ENCODE results near the gene TECR.
"Not testable (repeated sequence)": the region's sequence is repeated elsewhere in the genome, so short reads cannot be mapped to it uniquely, and the experiment has no call there.

TECR gene

DNA sequence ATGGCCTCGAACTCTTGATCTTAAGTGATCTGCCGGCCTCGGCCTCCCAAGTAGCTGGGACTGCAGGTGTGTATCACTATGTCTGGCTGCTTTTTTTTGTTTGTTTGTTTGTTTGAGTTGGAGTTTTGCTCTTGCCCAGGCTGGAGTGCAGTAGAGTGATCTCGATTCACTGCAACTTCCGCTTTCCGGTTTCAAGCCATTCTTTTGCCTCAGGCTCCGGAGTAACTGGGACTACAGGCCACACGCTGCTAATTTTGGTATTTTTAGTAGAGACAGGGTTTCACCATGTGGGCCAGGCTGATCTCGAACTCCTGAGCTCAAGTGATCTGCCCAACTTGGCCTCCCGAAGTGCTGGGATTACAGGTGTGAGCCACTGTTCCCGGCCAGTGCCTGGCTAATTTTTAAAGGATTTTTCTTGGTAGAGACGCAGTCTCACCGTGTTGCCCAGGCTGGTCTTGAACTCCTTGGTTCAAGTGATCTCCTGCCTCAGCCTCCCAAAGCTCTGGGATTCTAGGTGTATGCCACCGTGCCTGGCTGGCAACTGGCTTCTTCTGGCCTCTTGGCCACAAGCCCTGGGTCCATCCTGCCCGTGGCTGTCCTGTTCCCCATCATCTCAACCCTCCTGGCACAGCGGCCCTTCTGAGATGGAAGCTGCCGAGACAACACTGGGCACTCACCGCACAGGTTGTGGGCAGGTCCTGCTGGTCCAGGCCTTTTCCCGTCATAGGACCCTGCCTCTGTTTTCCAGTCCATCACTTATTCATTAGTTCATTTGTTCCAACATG lies 11.5 kb downstream of the TECR start:
- TF ChIP-seq, protein P1, sequence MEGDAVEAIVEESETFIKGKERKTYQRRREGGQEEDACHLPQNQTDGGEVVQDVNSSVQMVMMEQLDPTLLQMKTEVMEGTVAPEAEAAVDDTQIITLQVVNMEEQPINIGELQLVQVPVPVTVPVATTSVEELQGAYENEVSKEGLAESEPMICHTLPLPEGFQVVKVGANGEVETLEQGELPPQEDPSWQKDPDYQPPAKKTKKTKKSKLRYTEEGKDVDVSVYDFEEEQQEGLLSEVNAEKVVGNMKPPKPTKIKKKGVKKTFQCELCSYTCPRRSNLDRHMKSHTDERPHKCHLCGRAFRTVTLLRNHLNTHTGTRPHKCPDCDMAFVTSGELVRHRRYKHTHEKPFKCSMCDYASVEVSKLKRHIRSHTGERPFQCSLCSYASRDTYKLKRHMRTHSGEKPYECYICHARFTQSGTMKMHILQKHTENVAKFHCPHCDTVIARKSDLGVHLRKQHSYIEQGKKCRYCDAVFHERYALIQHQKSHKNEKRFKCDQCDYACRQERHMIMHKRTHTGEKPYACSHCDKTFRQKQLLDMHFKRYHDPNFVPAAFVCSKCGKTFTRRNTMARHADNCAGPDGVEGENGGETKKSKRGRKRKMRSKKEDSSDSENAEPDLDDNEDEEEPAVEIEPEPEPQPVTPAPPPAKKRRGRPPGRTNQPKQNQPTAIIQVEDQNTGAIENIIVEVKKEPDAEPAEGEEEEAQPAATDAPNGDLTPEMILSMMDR (IDR thresholded peaks at IDR 0.05; ENCODE audit: low read depth, low read length, missing control alignments) = no peak
- DNase-seq (ENCODE audit: extremely low read depth, low read depth) = no peak
- no peak overlapping the region for H3K4me3 ChIP-seq (replicated peaks; ENCODE audit: low read depth, low read length)

DNA sequence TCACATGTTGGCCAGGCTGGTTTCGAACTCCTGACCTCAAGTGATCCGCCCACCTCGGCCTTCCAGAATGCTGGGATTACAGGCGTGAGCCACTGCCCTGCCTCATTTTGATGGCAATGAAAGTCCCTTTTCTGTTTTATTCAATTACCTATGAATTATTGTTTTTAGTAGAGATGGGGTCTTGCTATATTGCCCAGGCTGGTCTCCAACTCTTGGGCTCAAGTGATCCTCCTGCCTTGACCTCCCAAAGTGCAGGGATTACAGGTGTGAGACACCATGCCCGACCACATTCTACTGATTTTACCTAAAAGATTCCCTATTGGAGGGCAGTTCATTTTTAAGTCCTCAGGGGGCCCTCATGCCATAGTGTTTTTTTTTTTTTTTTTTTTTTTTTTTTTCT lies 12.6 kb downstream of the TECR start:
- not testable (repeated sequence) for H3K4me3 ChIP-seq (replicated peaks; ENCODE audit: low read depth, low read length); DNase-seq (ENCODE audit: extremely low read depth, low read depth)

DNA sequence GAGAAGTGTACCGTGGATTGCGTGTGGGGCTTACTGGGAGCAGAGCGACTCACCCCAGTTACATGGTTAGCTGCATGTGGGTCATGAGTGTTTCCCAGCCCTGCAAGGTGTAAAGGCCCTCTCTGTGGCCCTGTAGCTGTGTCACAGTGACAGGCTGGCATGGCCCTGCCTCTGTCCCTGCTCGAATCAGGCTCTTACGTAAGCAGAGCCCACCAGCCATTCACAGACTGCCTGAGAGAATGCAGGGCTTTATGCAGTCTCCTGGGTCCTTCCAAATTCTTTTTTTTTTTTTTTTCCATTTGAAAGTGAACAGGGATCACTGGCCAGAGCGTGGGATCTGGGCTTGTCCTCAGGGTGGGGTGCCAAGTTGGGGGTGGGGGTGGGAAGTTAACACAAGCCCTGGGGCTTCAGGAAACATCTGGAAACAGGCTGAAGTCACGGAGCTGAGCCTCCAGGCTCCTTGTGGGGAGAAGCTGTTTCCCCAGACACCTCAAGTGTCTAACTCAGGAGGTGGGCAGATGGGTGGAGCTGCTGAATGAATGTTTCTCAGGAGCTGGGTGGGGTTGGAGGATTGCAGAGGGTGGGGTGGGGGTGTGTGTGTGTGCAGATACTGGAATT lies 13.4 kb downstream of the TECR start:
- H3K4me3 ChIP-seq (replicated peaks; ENCODE audit: low read depth, low read length) = no peak overlapping the region
- TF ChIP-seq, protein P1 (IDR thresholded peaks at IDR 0.05; ENCODE audit: low read depth, low read length, missing control alignments) = no peak
- DNase-seq (ENCODE audit: extremely low read depth, low read depth) = no peak

DNA sequence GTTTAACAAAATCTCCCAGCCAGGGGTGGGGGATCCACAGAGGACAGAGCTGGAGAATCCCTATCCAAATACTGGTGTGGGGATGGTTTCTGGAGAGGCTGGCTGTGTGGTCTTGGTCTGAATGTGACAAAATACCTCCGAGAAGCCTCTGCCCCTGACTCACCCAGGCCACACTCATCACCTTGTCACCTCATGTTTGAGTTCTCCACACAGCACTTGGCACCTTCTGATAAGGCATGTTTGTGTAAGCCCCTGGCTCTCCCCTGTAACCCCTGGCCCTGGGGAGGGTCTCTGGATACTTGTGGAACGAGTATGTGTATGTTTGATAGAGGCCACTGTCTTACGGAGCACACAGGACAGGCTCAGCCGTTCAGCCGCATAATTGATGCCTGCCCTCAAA lies 14.7 kb downstream of the TECR start:
- TF ChIP-seq, protein P1 (IDR thresholded peaks at IDR 0.05; ENCODE audit: low read depth, low read length, missing control alignments) = no peak
- DNase-seq (ENCODE audit: extremely low read depth, low read depth) = no peak
- no peak overlapping the region for H3K4me3 ChIP-seq (replicated peaks; ENCODE audit: low read depth, low read length)

DNA sequence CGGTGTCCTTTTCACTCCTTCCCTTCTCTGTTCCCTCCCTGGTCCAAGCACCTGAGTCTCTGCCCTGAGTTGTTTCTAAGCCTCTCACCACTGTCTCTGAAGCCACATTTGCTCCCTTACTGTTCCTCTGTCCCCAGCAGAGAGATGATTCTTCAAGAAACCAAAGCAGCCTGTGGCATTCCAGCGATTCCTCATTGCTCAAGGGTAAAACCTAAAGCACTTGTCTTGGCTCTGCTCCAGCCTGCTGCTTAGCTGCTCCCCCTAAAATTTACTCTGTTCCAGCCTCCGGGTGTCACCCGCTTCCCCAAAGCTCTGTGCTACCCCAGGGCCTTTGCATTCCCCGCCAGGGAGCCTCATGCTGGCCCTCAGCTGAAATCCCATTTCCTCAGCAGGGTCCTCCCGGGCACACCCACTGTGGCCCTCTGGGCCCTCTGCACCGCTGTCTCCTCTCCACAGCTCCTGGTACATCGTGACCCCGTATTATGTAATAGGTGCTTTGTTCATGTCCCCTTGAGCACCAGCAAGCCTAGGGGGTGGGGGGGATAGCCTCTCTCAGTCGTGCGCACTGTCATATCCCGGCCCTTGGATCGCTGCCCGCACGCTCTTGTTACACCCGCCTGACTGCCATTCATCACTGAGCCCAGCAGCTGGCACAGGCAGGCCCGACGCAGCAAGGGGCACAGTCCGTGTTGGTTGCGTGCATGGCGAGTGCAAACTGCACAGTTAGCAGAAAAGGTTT lies 15.8 kb downstream of the TECR start:
- no peak overlapping the region for H3K4me3 ChIP-seq (replicated peaks; ENCODE audit: low read depth, low read length)
- no peak for DNase-seq (ENCODE audit: extremely low read depth, low read depth)
- TF ChIP-seq, protein P1 (IDR thresholded peaks at IDR 0.05; ENCODE audit: low read depth, low read length, missing control alignments) = no peak

DNA sequence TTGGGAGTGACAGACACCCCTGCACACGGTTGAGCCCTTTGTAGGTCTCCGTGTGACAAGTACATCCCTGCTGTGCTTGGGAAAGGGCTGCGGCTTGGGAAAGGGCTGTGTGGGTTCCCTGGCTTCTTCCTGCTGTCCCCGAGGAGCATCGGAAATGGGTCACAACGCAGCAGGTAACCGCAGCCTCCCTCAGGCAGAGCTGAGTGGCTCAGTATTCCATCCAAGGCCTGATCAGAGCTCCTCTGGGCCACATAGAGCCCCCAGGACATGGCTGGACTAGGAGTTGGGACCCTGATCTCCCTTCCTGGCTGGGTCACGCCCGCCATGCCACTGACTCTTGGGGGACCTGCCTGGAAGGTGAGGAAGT lies 16.3 kb downstream of the TECR start:
- H3K4me3 ChIP-seq (replicated peaks; ENCODE audit: low read depth, low read length) = no peak overlapping the region
- no peak for DNase-seq (ENCODE audit: extremely low read depth, low read depth)
- TF ChIP-seq, protein P1 (IDR thresholded peaks at IDR 0.05; ENCODE audit: low read depth, low read length, missing control alignments) = no peak

DNA sequence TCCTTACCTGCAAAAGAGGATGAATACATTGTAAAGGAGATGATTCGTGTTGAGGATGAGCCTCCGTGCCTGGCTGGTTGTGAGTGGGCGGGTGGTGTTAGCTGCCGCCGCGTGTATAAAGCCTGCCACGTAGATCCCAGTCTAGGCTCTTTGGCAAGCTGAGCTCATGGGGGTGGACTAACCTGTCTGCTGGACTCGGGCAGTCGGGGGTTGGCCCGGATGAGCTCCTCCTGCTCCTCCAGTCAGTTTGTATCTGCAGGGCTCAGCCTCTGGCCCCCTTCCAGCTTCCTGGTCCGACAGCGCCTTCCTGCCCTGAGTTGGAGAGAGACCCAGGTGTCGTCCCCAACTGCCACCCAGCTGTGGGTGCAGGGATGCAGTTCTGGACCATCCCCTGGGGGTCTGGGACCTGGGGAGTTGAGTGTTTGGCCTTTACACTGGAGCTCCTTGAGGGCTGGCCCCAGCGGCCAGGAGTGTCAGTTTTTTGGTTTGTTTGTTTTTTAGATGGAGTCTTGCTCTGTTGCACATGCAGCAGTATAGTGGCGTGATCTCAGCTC lies 20.9 kb downstream of the TECR start:
- no peak for DNase-seq (ENCODE audit: extremely low read depth, low read depth)
- no peak overlapping the region for H3K4me3 ChIP-seq (replicated peaks; ENCODE audit: low read depth, low read length)
- TF ChIP-seq, protein P1 (IDR thresholded peaks at IDR 0.05; ENCODE audit: low read depth, low read length, missing control alignments) = no peak

Measured in HFF-Myc (cell line).